Gastroesophageal sphincter (tissue), 3 donors: Measurements from ENCODE around the gene ZGRF1.

Source experiments
- CTCF ChIP-seq, 4 experiments: fragments of 200-600 bp in 2 of 4; fragments of 450-650 bp in 2 of 4; sonication (generic) in 1 of 4; IDR thresholded peaks; one replicate each; pipeline ENCODE4 v1.5.1; 2017 to 2019; ENCODE audit warnings: antibody characterized with exemption in 4 of 4, mild to moderate bottlenecking in 2 of 4, moderate library complexity in 2 of 4
- EP300 ChIP-seq: sonication (generic); formaldehyde crosslinking; IDR thresholded peaks from one replicate; pipeline ENCODE4 v1.6.1; 2017; ENCODE audit warnings: antibody characterized with exemption, mild to moderate bottlenecking
- POLR2A ChIP-seq, 2 donors: fragments of 450-650 bp; IDR thresholded peaks; one replicate each; pipeline ENCODE4 v1.6.1; 2017; ENCODE audit warnings: antibody characterized with exemption in 2 of 2, mild to moderate bottlenecking in 2 of 2, moderate library complexity in 1 of 2
- POLR2AphosphoS5 ChIP-seq: sonication (generic); formaldehyde crosslinking; IDR thresholded peaks from one replicate; pipeline ENCODE4 v1.6.1; 2017; ENCODE audit warnings: antibody characterized with exemption

- TF ChIP-seq EP300 (no peak), CTCF (IDR thresholded peaks at IDR 0.05) (no peak), POLR2A (IDR thresholded peaks at IDR 0.05) (no peak), POLR2AphosphoS5 (no peak)
Observed at GRCh38 chr4:112504807-112505206, 131.9 kb downstream of the ZGRF1 start.
